ENCODE data around the gene PPP1R3F.
A peak's percentile ranks its signal among the peaks of the same experiment; 100 is the strongest.

Gene PPP1R3F

GRCh38 chrX:49269767-49270248 lies at the start of gene PPP1R3F:
Gene PPP1R3F, plus strand, starts transcription at chrX:49269793. Its CDS starts 77 bp downstream, at chrX:49269870.
- no peak for DNase-seq (ENCODE audit: low read depth)

GRCh38 chrX:49220100-49220499 lies 49.5 kb upstream of the PPP1R3F start:
- DNase-seq (ENCODE audit: low read depth) = no peak

GRCh38 chrX:49221868-49222267 lies 47.7 kb upstream of the PPP1R3F start:
- DNase-seq (ENCODE audit: low read depth) = no peak

GRCh38 chrX:49225858-49226257 lies 43.7 kb upstream of the PPP1R3F start:
- DNase-seq (ENCODE audit: low read depth) = no peak

GRCh38 chrX:49226946-49227345 lies 42.6 kb upstream of the PPP1R3F start:
- no peak for DNase-seq (ENCODE audit: low read depth)

- DNase-seq (ENCODE audit: low read depth) = no peak
These were observed 41.9 kb upstream of the PPP1R3F start for GRCh38 chrX:49227726-49228125.

GRCh38 chrX:49228185-49228584 lies 41.4 kb upstream of the PPP1R3F start:
- DNase-seq (ENCODE audit: low read depth) = no peak

GRCh38 chrX:49230500-49231232 lies 38.9 kb upstream of the PPP1R3F start:
- peak; percentile 11 for DNase-seq (ENCODE audit: low read depth)

- DNase-seq (ENCODE audit: low read depth) = no peak
These were observed 38.1 kb upstream of the PPP1R3F start for GRCh38 chrX:49231333-49232000.

GRCh38 chrX:49232525-49232924 lies 37.1 kb upstream of the PPP1R3F start:
- no peak for DNase-seq (ENCODE audit: low read depth)

- DNase-seq (ENCODE audit: low read depth) = no peak
These were observed 36.4 kb upstream of the PPP1R3F start, which contains the start of gene CACNA1F for GRCh38 chrX:49233176-49233575. Gene CACNA1F, minus strand, starts transcription at chrX:49233340. Its CDS starts 31 bp downstream, at chrX:49233309.

- no peak for DNase-seq (ENCODE audit: low read depth)
These were observed 35.6 kb upstream of the PPP1R3F start for GRCh38 chrX:49233887-49234555.

- DNase-seq (ENCODE audit: low read depth) = no peak
These were observed 32.5 kb upstream of the PPP1R3F start for GRCh38 chrX:49237060-49237459.

GRCh38 chrX:49238735-49239134 lies 30.9 kb upstream of the PPP1R3F start:
- no peak for DNase-seq (ENCODE audit: low read depth)

GRCh38 chrX:49242545-49243066 lies 27.0 kb upstream of the PPP1R3F start:
- DNase-seq (ENCODE audit: low read depth) = no peak

GRCh38 chrX:49243166-49243565 lies 26.4 kb upstream of the PPP1R3F start:
- no peak for DNase-seq (ENCODE audit: low read depth)

GRCh38 chrX:49244207-49244606 lies 25.4 kb upstream of the PPP1R3F start:
- DNase-seq (ENCODE audit: low read depth) = no peak

- no peak for DNase-seq (ENCODE audit: low read depth)
These were observed 23.1 kb upstream of the PPP1R3F start for GRCh38 chrX:49246541-49246940.

- no peak for DNase-seq (ENCODE audit: low read depth)
These were observed 22.2 kb upstream of the PPP1R3F start for GRCh38 chrX:49247346-49247745.

- DNase-seq (ENCODE audit: low read depth) = no peak
These were observed 21.4 kb upstream of the PPP1R3F start for GRCh38 chrX:49247916-49248811.

- no peak for DNase-seq (ENCODE audit: low read depth)
These were observed 20.5 kb upstream of the PPP1R3F start for GRCh38 chrX:49249071-49249470.

GRCh38 chrX:49249616-49250015 lies 20.0 kb upstream of the PPP1R3F start:
- no peak for DNase-seq (ENCODE audit: low read depth)
